GM19467 (cell line): ENCODE measurements around the gene CNGB1.

Experiments
- ATAC-seq: cut with Tn5 transposase; IDR thresholded peaks from one replicate; pipeline ENCODE4 v1.9.1; 2021; ENCODE audit warnings: mild to moderate bottlenecking, moderate library complexity; ENCODE audit not compliant: unreplicated experiment

Gene CNGB1

GRCh38 chr16:57834936-57835335 lies 136.0 kb downstream of the CNGB1 start:
- ATAC-seq = no peak
